Breast epithelium (tissue), 4 donors: Measurements from ENCODE around the gene LRRC15. TPM values are rescaled to one million over a fixed set of nuclear protein-coding genes. Genes with fewer than 3 reads are reported as not detected.

Experiments
- DNase-seq, 2 donors: peaks; one replicate each; pipeline ENCODE4 v3.0.0-alpha.2; 2019; ENCODE audit warnings: low spot score in 2 of 2
- H3K27ac ChIP-seq, 2 donors: fragments of 200-600 bp; sonication (generic) in 1 of 2; one replicate each; pipeline ENCODE4 v1.5.1; 2016 to 2019; ENCODE audit warnings: mild to moderate bottlenecking in 1 of 2
- H3K27me3 ChIP-seq, 2 donors: fragments of 200-600 bp; sonication (generic) in 1 of 2; one replicate each; pipeline versions ENCODE4 v1.5.1 to v1.6.0; 2017 to 2019; ENCODE audit warnings: control low read depth in 1 of 2, mild to moderate bottlenecking in 1 of 2
- H3K36me3 ChIP-seq: fragments of 200-600 bp; one replicate; pipeline ENCODE4 v1.5.1; 2019
- H3K4me1 ChIP-seq, 2 donors: fragments of 200-600 bp; sonication (generic); one replicate each; pipeline ENCODE4 v1.5.1; 2016 to 2019; ENCODE audit warnings: control low read depth in 1 of 2
- H3K4me3 ChIP-seq, 3 donors: fragments of 200-600 bp; sonication (generic); 1 replicate in 2 of 3; 2 replicates in 1 of 3; pipeline ENCODE4 v1.5.1; 2016 to 2019; ENCODE audit warnings: mild to moderate bottlenecking in 3 of 3, moderate library complexity in 2 of 3
- H3K9me3 ChIP-seq, 2 donors: fragments of 200-600 bp; sonication (generic) in 1 of 2; one replicate each; pipeline ENCODE4 v1.5.1; 2016 to 2019; ENCODE audit warnings: control low read depth in 1 of 2
- POLR2A ChIP-seq: fragments of 450-650 bp; IDR thresholded peaks from one replicate; pipeline ENCODE4 v1.6.1; 2016; ENCODE audit warnings: antibody characterized with exemption, mild to moderate bottlenecking, moderate library complexity
- POLR2AphosphoS5 ChIP-seq, 3 donors: sonication (generic); formaldehyde crosslinking; IDR thresholded peaks; one replicate each; pipeline ENCODE4 v1.6.1; 2017; ENCODE audit warnings: antibody characterized with exemption in 3 of 3
- intact Hi-C: fragments of 100-400 bp; cut with DNase I; formaldehyde crosslinking; loops from one replicate; pipeline ENCODE4 v1.15.1; 2023; ENCODE audit warnings: low total_unique reads
- total RNA-seq, 3 donors: library from RNA; depleted of rRNA; stranded (reverse); fragments of >200 nt; gene quantifications; one replicate each; pipeline ENCODE4 v1.1.0, GENCODE V29; 2016
- TF ChIP-seq, protein P1 (sequence below), 3 donors: fragments of 450-650 bp; IDR thresholded peaks; one replicate each; pipeline ENCODE4 v1.5.1; 2016 to 2017; ENCODE audit warnings: antibody characterized with exemption in 3 of 3, mild to moderate bottlenecking in 3 of 3, moderate library complexity in 3 of 3

The LRRC15 gene
- total RNA-seq, 3 donors from 2014 or later, result 0.15 to 0.48 (median 0.33) TPM

DNA sequence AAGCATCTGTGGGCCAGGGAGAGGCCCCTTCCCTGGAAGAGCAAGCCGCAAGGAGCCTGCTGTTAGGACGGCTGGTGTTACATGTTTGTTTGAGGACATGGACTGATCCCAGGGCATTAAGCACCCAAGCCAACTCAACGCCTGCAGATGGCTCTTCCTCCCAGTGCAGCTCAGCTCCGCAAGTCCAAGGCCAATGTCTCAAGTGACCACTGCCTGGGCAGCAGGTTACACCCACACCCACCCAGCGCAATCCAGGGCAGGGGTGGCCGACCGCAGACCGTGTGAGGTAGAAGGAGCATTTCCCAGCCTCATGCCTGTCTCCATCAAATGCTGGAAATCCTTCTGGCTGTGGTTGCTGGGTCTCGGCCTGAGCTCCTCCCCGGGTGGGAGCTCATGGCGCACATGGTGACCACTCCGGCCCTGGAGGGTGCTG lies 15.0 kb upstream of the LRRC15 start:
- H3K4me1 ChIP-seq, result no peaks in the 10 kb centered on the region
- TF ChIP-seq, protein P1, sequence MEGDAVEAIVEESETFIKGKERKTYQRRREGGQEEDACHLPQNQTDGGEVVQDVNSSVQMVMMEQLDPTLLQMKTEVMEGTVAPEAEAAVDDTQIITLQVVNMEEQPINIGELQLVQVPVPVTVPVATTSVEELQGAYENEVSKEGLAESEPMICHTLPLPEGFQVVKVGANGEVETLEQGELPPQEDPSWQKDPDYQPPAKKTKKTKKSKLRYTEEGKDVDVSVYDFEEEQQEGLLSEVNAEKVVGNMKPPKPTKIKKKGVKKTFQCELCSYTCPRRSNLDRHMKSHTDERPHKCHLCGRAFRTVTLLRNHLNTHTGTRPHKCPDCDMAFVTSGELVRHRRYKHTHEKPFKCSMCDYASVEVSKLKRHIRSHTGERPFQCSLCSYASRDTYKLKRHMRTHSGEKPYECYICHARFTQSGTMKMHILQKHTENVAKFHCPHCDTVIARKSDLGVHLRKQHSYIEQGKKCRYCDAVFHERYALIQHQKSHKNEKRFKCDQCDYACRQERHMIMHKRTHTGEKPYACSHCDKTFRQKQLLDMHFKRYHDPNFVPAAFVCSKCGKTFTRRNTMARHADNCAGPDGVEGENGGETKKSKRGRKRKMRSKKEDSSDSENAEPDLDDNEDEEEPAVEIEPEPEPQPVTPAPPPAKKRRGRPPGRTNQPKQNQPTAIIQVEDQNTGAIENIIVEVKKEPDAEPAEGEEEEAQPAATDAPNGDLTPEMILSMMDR (IDR thresholded peaks at IDR 0.05), result no peak
- TF ChIP-seq POLR2AphosphoS5 (IDR thresholded peaks at IDR 0.05) (no peak), POLR2A (no peak)
- no peaks in the 10 kb centered on the region for H3K36me3 ChIP-seq
- H3K9me3 ChIP-seq, result no peaks in the 10 kb centered on the region
- peaks cover 0 to 3% of the 10 kb centered on the region in 2 donors for H3K27me3 ChIP-seq
- DNase-seq, result no peak
- intact Hi-C loops, result no loop called here
- H3K4me3 ChIP-seq, result no peak overlapping the region
- H3K27ac ChIP-seq, result no peak overlapping the region

GRCh38 chr3:194384156-194384555 lies 14.6 kb upstream of the LRRC15 start:
- Histone ChIP-seq H3K36me3 (no peaks in the 10 kb centered on the region), H3K27ac (no peak overlapping the region), H3K27me3 (peaks cover 0 to 3% of the 10 kb centered on the region in 2 donors), H3K9me3 (no peaks in the 10 kb centered on the region), H3K4me1 (no peaks in the 10 kb centered on the region), H3K4me3 (no peak overlapping the region)
- TF ChIP-seq POLR2A, result no peak
- TF ChIP-seq, protein P1 (IDR thresholded peaks at IDR 0.05), result no peak
- no peak for TF ChIP-seq POLR2AphosphoS5 (IDR thresholded peaks at IDR 0.05)
- no peak for DNase-seq
- intact Hi-C loops, result no loop called here

DNA sequence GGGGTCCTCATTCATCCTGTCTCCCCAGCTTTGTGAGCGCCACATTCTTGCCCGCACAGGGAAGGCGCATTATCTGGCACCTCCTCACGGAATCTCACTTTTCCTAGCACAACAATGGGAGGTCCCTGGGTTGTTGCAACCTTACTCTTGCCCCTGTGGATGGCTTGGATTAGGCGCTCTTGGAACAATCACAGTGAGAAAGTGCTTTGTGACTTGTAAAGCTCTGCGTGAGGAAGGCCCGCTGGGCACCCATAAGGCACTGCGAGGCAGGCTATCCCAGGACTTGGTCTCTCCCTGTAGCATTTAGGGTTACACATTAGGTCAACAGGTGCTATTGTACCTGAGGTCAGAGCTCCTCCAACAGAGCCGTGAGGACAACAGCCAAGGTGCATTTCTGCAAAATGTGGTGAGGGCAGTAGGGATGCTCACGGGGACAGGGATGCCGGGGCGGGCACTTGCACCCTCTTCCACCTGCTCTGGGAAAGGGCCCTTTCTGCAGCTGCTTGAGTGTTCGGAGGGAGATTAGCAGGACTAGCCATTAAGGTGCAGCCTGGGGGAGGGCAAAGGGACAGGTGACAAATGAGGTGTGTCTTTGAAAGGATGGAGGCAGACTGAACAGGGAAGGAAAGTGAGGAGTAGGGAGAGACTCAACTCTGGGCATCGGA lies 13.9 kb upstream of the LRRC15 start:
- H3K4me1 ChIP-seq, result no peaks in the 10 kb centered on the region
- H3K9me3 ChIP-seq, result no peaks in the 10 kb centered on the region
- H3K27me3 ChIP-seq, result peaks cover 0 to 3% of the 10 kb centered on the region in 2 donors
- TF ChIP-seq, protein P1 (IDR thresholded peaks at IDR 0.05), result no peak
- TF ChIP-seq POLR2A, result no peak
- TF ChIP-seq POLR2AphosphoS5 (IDR thresholded peaks at IDR 0.05), result no peak
- no peaks in the 10 kb centered on the region for H3K36me3 ChIP-seq
- H3K4me3 ChIP-seq, result no peak overlapping the region
- DNase-seq, result no peak
- no peak overlapping the region for H3K27ac ChIP-seq
- intact Hi-C loops, result no loop called here

DNA sequence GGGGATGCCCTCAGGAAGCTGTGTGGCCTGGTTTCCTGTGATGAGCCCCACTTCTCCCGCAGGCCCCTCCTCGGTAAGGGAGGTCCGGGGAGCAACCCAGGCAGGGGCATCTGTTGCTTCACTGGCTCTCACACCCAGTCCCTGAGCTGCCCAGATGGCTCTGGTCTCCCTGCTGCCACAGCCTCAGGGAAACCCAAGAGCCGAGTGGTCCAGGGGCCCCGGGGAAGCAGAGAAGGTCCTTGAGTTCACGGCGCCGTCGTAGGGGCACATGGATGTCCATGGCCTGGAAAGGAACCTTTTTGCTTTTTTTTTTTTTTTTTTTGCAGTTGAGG lies 13.3 kb upstream of the LRRC15 start:
- Histone ChIP-seq H3K27ac (no peak overlapping the region), H3K4me1 (no peaks in the 10 kb centered on the region), H3K36me3 (no peaks in the 10 kb centered on the region), H3K9me3 (no peaks in the 10 kb centered on the region), H3K4me3 (no peak overlapping the region), H3K27me3 (peaks cover 0 to 3% of the 10 kb centered on the region in 2 donors)
- intact Hi-C loops, result no loop called here
- TF ChIP-seq, protein P1 (IDR thresholded peaks at IDR 0.05), result no peak
- no peak for TF ChIP-seq POLR2A
- no peak for TF ChIP-seq POLR2AphosphoS5 (IDR thresholded peaks at IDR 0.05)
- no peak for DNase-seq

DNA sequence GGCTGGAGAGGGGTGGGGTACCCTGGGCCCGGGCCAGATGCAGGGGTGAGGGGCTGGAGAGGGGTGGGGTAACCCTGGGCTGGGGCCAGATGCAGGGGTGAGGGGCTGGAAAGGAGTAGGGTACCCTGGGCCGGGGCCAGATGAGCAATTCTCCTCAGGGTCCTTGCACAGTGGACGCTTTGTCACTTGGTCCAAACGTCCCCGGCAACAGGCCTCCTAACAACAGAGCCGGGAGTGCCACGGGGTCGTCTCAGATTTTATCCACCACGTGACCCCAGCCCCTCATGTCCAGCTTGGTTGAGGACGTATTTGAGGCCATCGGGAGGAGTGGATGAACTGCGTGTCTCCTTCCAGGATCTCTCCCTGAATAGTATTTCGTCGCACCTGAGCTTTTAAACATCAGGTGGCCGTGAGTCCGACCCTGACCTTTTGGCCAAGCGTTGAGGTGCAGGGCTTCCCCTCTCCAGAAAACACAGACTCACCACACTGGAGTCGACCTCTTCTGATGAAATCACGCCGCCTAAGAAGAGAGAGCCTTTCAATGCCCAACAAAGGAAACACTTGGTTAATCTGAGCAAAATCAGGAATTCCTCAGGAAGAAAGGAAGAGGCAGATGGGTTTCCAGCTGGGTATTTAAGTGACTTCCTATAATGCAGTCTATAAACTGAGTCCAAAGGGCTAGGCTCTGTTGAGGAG lies 12.8 kb upstream of the LRRC15 start:
- Histone ChIP-seq H3K36me3 (no peaks in the 10 kb centered on the region), H3K4me1 (no peaks in the 10 kb centered on the region), H3K4me3 (no peak overlapping the region), H3K9me3 (no peaks in the 10 kb centered on the region), H3K27ac (no peak overlapping the region), H3K27me3 (peaks cover 0 to 3% of the 10 kb centered on the region in 2 donors)
- TF ChIP-seq, protein P1 (IDR thresholded peaks at IDR 0.05), result no peak
- no peak for TF ChIP-seq POLR2AphosphoS5 (IDR thresholded peaks at IDR 0.05)
- no peak for TF ChIP-seq POLR2A
- intact Hi-C loops, result no loop called here
- DNase-seq, result no peak
